Renal cortex interstitium (tissue), 11 donors: ENCODE measurements around the gene S100A5. TPM values are rescaled to one million over a fixed set of nuclear protein-coding genes. Genes with fewer than 3 reads are reported as not detected.

Source experiments
- DNase-seq, 11 donors: peaks; one replicate each; pipeline ENCODE4 v3.0.0-alpha.2; 2013; ENCODE audit warnings: low read depth in 9 of 11, low spot score in 4 of 11; ENCODE audit errors: extremely low read depth in 1 of 11
- polyA plus RNA-seq, 3 donors: library from polyadenylated mRNA; unstranded; fragments of 120-200 nt; gene quantifications; one replicate each; pipeline ENCODE4 v1.2.1, GENCODE V29; 2013; ENCODE audit not compliant: insufficient read length in 3 of 3

S100A5 gene
- polyA plus RNA-seq, 3 donors: 0.85 to 1.3 (median 1.2) TPM

DNA sequence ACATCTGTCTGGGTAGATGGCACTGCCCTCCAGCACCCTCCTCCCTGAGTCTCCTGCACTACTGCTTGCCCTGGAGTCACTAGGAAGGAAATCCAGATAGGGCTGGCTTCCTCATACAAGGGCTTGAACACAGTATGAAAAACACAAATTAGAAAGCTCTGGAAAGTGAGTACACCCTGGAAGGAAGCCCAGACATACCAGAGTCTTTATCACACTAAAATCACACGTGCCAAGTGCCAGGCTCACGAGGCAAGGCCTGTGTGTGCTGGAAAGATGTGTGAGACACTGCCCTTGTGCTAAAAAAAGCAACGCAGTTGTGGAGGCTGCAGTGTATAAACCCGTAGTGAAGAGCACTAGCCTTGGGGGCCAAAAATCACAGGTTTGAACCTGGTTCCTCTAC, 52.0 kb downstream of the S100A5 start:
- no peak for DNase-seq

- no peak for DNase-seq
These were observed 53.0 kb downstream of the S100A5 start for GRCh38 chr1:153487707-153488106.

Other genes starting within 250 kb of the S100A5 start
- not detected for gene PGLYRP3, start 228.0 kb downstream of the S100A5 start, polyA plus RNA-seq
- not detected for gene PGLYRP4, start 192.1 kb downstream of the S100A5 start, polyA plus RNA-seq
- 10 to 100 TPM; 17.2 to 29.4 (median 27.6) TPM for gene S100A9, start 183.1 kb downstream of the S100A5 start, polyA plus RNA-seq
- 1 to 10 TPM; 1.3 to 2.6 (median 2.4) TPM for gene S100A12, start 165.3 kb downstream of the S100A5 start, polyA plus RNA-seq
- gene S100A8, start 149.9 kb downstream of the S100A5 start, polyA plus RNA-seq: 10 to 100 TPM in 2 of 3 donors, 1 to 10 TPM in 1; 9.8 to 24.0 (median 20.8) TPM
- not detected for gene S100A7A, start 124.4 kb downstream of the S100A5 start, polyA plus RNA-seq
- gene S100A7, start 80.3 kb downstream of the S100A5 start, polyA plus RNA-seq: under 1 TPM; 0.56 to 0.65 (median 0.61) TPM
- 100 to 1,000 TPM; 182 to 242 (median 198) TPM for gene S100A6, start 4.9 kb downstream of the S100A5 start, polyA plus RNA-seq
- gene S100A4, start 4.9 kb upstream of the S100A5 start, polyA plus RNA-seq: 10 to 100 TPM; 31.8 to 32.4 (median 32.1) TPM
- under 1 TPM in 2 of 3 donors, not detected in 1; 0.32 to 0.57 TPM for gene S100A3, start 8.3 kb upstream of the S100A5 start, polyA plus RNA-seq
- gene S100A2, start 24.9 kb upstream of the S100A5 start, polyA plus RNA-seq: 1 to 10 TPM; 3.8 to 9.8 (median 4.1) TPM
- gene S100A16, start 72.2 kb upstream of the S100A5 start, polyA plus RNA-seq: 100 to 1,000 TPM in 2 of 3 donors, 10 to 100 TPM in 1; 91.9 to 107 (median 106) TPM
- gene S100A14, start 75.4 kb upstream of the S100A5 start, polyA plus RNA-seq: 10 to 100 TPM; 16.9 to 22.1 (median 17.3) TPM
- gene S100A13, start 86.6 kb upstream of the S100A5 start, polyA plus RNA-seq: 100 to 1,000 TPM; 143 to 162 (median 159) TPM
- 10 to 100 TPM; 21.9 to 29.8 (median 23.3) TPM for gene S100A1, start 87.5 kb upstream of the S100A5 start, polyA plus RNA-seq
- 100 to 1,000 TPM; 121 to 142 (median 124) TPM for gene CHTOP, start 93.1 kb upstream of the S100A5 start, polyA plus RNA-seq
- 10 to 100 TPM; 49.4 to 56.0 (median 53.9) TPM for gene SNAPIN, start 117.8 kb upstream of the S100A5 start, polyA plus RNA-seq
- gene ILF2, start 130.1 kb upstream of the S100A5 start, polyA plus RNA-seq: 100 to 1,000 TPM; 240 to 334 (median 322) TPM
- gene NPR1, start 137.8 kb upstream of the S100A5 start, polyA plus RNA-seq: 10 to 100 TPM; 61.2 to 74.4 (median 73.8) TPM
- 100 to 1,000 TPM; 105 to 155 (median 107) TPM for gene INTS3, start 187.1 kb upstream of the S100A5 start, polyA plus RNA-seq
- gene SLC27A3, start 234.5 kb upstream of the S100A5 start, polyA plus RNA-seq: 10 to 100 TPM; 35.4 to 43.3 (median 40.5) TPM